Tibial nerve (tissue), 4 donors: ENCODE data around the gene IGLON5.

ENCODE experiments used
- CTCF ChIP-seq, 5 experiments: fragments of 200-600 bp in 3 of 5; fragments of 450-650 bp in 2 of 5; sonication (generic) in 3 of 5; IDR thresholded peaks; one replicate each; pipeline ENCODE4 v1.5.1; 2016 to 2019; ENCODE audit warnings: antibody characterized with exemption in 5 of 5, mild to moderate bottlenecking in 3 of 5, moderate library complexity in 2 of 5
- EP300 ChIP-seq, 2 donors: sonication (generic); formaldehyde crosslinking; IDR thresholded peaks; one replicate each; pipeline ENCODE4 v1.6.1; 2017; ENCODE audit warnings: antibody characterized with exemption in 2 of 2, mild to moderate bottlenecking in 1 of 2
- POLR2A ChIP-seq, 2 donors: fragments of 450-650 bp; IDR thresholded peaks; one replicate each; pipeline ENCODE4 v1.6.1; 2017; ENCODE audit warnings: antibody characterized with exemption in 2 of 2, mild to moderate bottlenecking in 2 of 2, moderate library complexity in 2 of 2

DNA sequence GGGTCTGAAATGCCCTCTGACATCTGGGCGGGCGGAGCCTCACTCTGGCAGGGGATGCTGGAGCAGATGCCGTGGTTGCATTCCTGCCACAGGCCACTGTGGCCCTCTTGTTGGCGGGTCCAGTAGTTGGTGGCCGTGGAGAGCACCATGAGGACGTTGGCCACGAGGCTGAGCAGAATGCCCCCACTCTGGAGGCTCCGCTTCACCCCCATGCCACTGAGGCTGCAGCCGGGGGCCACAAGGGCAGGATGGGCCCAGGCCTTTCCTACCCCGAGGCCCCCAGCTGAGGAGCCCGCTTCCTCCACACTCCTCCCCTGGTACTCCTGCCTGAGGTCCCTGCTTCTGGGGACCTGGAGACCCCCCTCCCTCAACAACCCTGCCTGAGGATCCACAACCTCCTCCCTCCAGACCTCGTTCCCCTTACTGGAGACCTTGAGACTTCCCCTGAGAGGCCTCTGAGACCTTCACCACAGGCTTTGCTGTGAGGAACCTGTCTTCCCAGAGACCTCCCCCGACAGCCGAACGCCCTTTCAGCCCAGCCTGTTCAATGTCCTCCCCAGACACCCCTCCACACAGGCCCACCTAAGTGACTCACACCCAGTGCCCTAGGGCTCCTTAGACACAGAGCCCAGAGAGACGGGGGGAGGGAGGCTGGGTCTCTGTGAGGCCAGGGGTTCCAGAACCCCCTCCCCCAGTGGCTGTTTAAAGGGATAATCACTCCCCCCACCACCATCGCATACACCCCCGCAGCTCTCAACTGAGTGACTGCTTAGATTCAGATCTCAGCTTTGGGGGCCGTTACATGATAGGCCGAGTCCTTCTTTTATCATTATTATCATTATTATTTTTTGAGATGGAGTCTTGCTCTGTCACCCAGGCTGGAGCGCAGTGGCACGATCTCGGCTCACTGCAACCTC lies 57.2 kb downstream of the IGLON5 start, which contains the start of gene CLDND2:
- no peak for TF ChIP-seq CTCF (IDR thresholded peaks at IDR 0.05)
- TF ChIP-seq POLR2A (IDR thresholded peaks at IDR 0.05) = no peak
- TF ChIP-seq EP300 (IDR thresholded peaks at IDR 0.05) = no peak
